Transverse colon (tissue), 4 donors: ENCODE results near the gene C10orf71. TPM values are rescaled to one million over a fixed set of nuclear protein-coding genes. Genes with fewer than 3 reads are reported as not detected.

Experiments
- DNase-seq: peaks from one replicate; pipeline ENCODE4 v3.0.0-alpha.2; 2019
- H3K27ac ChIP-seq, 4 donors: fragments of 200-600 bp; sonication (generic); 2 replicates each; pipeline ENCODE4 v1.5.1; 2016 to 2018; ENCODE audit warnings: inconsistent platforms in 4 of 4
- H3K27me3 ChIP-seq: fragments of 200-600 bp; sonication (generic); 2 replicates; pipeline ENCODE4 v1.5.1; 2017; ENCODE audit warnings: inconsistent platforms
- H3K36me3 ChIP-seq, 4 donors: fragments of 200-600 bp; sonication (generic); 2 replicates each; pipeline ENCODE4 v1.5.1; 2017 to 2019; ENCODE audit warnings: inconsistent platforms in 4 of 4
- H3K4me1 ChIP-seq, 4 donors: fragments of 200-600 bp; sonication (generic); 2 replicates each; pipeline ENCODE4 v1.5.1; 2017 to 2020; ENCODE audit warnings: inconsistent platforms in 4 of 4
- H3K4me3 ChIP-seq, 4 donors: fragments of 200-600 bp; sonication (generic); 1 replicate in 1 of 4; 2 replicates in 3 of 4; pipeline versions ENCODE4 v1.5.1 to v1.6.1; 2017 to 2019; ENCODE audit warnings: inconsistent platforms in 4 of 4
- H3K9me3 ChIP-seq, 2 donors: fragments of 200-600 bp; sonication (generic); 2 replicates each; pipeline ENCODE4 v1.5.1; 2017 to 2019; ENCODE audit warnings: inconsistent platforms in 2 of 2
- EP300 ChIP-seq: sonication (generic); formaldehyde crosslinking; IDR thresholded peaks from one replicate; pipeline ENCODE4 v1.6.1; 2017; ENCODE audit warnings: antibody characterized with exemption, low read depth
- POLR2A ChIP-seq: fragments of 450-650 bp; IDR thresholded peaks from one replicate; pipeline ENCODE4 v1.6.1; 2016; ENCODE audit warnings: antibody characterized with exemption, mild to moderate bottlenecking, moderate library complexity
- POLR2AphosphoS5 ChIP-seq, 3 donors: sonication (generic); formaldehyde crosslinking; IDR thresholded peaks; one replicate each; pipeline ENCODE4 v1.6.1; 2016; ENCODE audit warnings: antibody characterized with exemption in 3 of 3
- WGBS, 2 donors: methylation state at CpG; one replicate each; pipeline ENCODE4 v1.1.5; 2018; ENCODE audit warnings: low coverage in 1 of 2; 5-methylcytosine and 5-hydroxymethylcytosine counted together
- in situ Hi-C, 4 donors: fragments of 200-750 bp; cut with MboI; loops; one replicate each; pipeline versions ENCODE4 v1.15.0 to v1.15.1; 2017; ENCODE audit warnings: low sequenced_read_pairs in 3 of 4, low pct_ligation_motif_present in 1 of 4, low pct_unique_long_range_greater_than_20kb in 1 of 4
- intact Hi-C: fragments of 100-400 bp; cut with DNase I; formaldehyde crosslinking; loops from one replicate; pipeline ENCODE4 v1.15.1; 2023; ENCODE audit warnings: low total_unique reads
- total RNA-seq, 4 donors: library from RNA; depleted of rRNA; stranded (reverse); fragments of >200 nt; gene quantifications; one replicate each; pipeline ENCODE4 v1.1.0, GENCODE V29; 2016
- TF ChIP-seq, protein P1 (sequence below), 5 experiments: fragments of 200-600 bp in 3 of 5; fragments of 450-650 bp in 2 of 5; sonication (generic) in 3 of 5; IDR thresholded peaks; 1 replicate in 2 of 5; 2 replicates in 3 of 5; pipeline ENCODE4 v1.5.1; 2016 to 2017; ENCODE audit warnings: antibody characterized with exemption in 5 of 5, inconsistent platforms in 3 of 5, mild to moderate bottlenecking in 2 of 5, moderate library complexity in 1 of 5

Gene C10orf71
- total RNA-seq, 4 donors from 2014 or later, result under 0.01 TPM; not detected in 3

DNA sequence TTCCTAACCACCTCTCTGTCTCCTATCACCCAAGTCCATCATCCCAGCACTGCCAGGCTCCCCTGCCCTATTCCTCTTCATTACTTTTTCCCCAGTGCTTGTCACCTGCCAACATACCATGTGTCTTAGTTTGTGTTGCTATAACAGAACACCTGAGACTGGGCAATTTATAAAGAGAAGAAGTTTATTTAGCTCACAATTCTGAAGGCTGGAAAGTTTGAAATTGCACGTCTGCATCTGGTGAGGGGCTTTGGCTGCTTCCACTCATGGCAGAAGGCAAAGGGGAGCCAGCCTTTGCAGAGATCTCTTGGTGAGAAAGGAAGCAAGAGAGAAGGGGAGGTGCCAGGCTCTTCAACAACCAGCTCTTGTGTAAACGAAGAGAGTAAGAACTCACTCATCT, 49.6 kb downstream of the C10orf71 start:
- intact Hi-C loops, result no loop called here
- TF ChIP-seq EP300 (no peak), POLR2AphosphoS5 (IDR thresholded peaks at IDR 0.05) (no peak)
- TF ChIP-seq, protein P1, sequence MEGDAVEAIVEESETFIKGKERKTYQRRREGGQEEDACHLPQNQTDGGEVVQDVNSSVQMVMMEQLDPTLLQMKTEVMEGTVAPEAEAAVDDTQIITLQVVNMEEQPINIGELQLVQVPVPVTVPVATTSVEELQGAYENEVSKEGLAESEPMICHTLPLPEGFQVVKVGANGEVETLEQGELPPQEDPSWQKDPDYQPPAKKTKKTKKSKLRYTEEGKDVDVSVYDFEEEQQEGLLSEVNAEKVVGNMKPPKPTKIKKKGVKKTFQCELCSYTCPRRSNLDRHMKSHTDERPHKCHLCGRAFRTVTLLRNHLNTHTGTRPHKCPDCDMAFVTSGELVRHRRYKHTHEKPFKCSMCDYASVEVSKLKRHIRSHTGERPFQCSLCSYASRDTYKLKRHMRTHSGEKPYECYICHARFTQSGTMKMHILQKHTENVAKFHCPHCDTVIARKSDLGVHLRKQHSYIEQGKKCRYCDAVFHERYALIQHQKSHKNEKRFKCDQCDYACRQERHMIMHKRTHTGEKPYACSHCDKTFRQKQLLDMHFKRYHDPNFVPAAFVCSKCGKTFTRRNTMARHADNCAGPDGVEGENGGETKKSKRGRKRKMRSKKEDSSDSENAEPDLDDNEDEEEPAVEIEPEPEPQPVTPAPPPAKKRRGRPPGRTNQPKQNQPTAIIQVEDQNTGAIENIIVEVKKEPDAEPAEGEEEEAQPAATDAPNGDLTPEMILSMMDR (IDR thresholded peaks at IDR 0.05), result no peak
- no peaks in the 10 kb centered on the region for H3K9me3 ChIP-seq
- DNase-seq, result no peak
- whole genome bisulfite sequencing, 2 donors, result 69% methylated on average over 2 of the region's 2 CpGs; no CpG with 5 or more reads in 1 of the 2 donors
- no peaks in the 10 kb centered on the region for H3K27me3 ChIP-seq
- no peak overlapping the region for H3K27ac ChIP-seq
- no peak overlapping the region for H3K4me3 ChIP-seq
- in situ Hi-C loops, result no loop called here
- no peaks in the 10 kb centered on the region for H3K36me3 ChIP-seq
- H3K4me1 ChIP-seq, result no peaks in the 10 kb centered on the region

DNA sequence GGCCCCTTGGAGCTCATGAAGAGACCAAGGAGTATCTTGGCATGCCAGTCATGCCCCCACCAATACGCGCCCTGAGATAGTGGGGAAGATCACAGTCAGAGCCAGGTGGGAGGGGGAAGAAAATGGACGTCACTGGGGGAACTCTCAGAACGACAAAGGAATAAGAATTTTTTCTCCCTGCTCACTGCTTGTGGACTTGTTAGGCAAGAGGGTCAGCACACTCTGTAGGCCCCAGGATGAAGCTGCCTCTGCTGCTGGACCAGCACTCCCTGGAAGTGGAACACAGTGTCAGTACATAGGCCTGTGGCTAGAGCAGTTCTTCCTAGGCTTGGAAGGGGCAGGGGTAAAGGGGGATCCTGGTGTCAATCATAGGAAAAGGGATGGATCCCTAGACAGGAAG, 50.4 kb downstream of the C10orf71 start:
- DNase-seq, result no peak

DNA sequence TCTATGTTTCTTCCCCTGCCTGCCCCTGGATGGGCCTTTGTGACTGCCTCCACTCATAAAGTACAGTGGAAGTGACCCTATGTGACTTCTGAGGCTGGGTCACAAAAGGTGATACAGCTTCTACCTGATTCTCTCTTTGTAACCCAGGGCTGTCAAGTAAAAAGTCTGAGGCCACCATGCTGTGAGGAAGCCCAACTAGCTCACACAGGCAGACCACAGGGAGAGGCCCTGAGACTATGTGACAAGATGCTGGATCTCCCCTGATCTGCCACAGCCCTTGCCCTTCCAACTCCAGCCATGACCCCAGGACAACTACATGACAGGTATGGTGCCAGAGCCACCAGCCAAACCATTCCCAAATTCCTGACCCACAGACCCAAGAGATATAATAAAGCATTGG, 51.2 kb downstream of the C10orf71 start:
- Histone ChIP-seq H3K9me3 (no peaks in the 10 kb centered on the region), H3K27me3 (no peaks in the 10 kb centered on the region), H3K4me3 (no peak overlapping the region), H3K36me3 (no peaks in the 10 kb centered on the region), H3K4me1 (no peaks in the 10 kb centered on the region), H3K27ac (no peak overlapping the region)
- DNase-seq, result no peak
- intact Hi-C loops, result no loop called here
- TF ChIP-seq, protein P1 (IDR thresholded peaks at IDR 0.05), result no peak
- TF ChIP-seq EP300 (no peak), POLR2AphosphoS5 (IDR thresholded peaks at IDR 0.05) (no peak), POLR2A (no peak)
- in situ Hi-C loops, result no loop called here

More for the DNA sequence above, 50.4 kb downstream of the C10orf71 start:
- no peaks in the 10 kb centered on the region for H3K4me1 ChIP-seq
- no peaks in the 10 kb centered on the region for H3K27me3 ChIP-seq
- in situ Hi-C loops, result no loop called here
- H3K4me3 ChIP-seq, result no peak overlapping the region
- 93% methylated on average over 4 of the region's 4 CpGs; no CpG with 5 or more reads in 1 of the 2 donors for WGBS, 2 donors
- no peaks in the 10 kb centered on the region for H3K9me3 ChIP-seq
- H3K27ac ChIP-seq, result no peak overlapping the region
- TF ChIP-seq POLR2AphosphoS5 (IDR thresholded peaks at IDR 0.05) (no peak), POLR2A (no peak), EP300 (no peak)
- TF ChIP-seq, protein P1 (IDR thresholded peaks at IDR 0.05), result no peak
- H3K36me3 ChIP-seq, result no peaks in the 10 kb centered on the region
- intact Hi-C loops, result no loop called here

DNA sequence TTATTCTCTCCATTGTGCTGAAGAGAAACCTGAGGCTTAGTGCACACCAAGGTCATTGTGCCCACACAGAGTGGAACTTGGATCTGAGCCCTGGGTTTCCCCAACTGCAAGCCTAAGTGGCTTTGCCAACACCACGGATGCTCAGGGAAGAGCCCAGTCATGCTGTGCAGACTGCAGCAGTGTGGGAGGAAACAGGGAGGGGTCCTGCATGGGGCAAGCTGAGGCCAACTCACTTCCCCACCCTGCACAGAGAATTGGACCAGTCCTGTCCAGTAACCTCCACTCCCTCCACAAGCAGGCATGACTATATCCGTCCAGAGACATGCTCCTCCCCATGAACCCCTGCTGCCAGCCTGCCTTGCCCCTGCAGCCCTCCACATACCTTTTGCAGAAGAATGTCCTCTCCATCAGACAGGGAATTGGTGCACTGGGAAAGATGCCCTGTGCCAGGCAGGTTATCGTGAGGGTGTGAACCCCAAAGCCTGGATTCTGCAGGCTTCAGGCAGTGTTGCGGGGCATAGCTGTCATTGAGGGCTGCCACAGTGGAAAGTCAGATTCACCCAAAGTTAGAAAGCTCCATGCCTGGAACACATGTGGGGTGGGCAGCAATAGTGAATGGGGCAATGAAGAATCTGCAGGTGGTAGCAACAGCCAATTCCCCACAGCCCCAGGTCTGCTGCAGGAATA, 52.0 kb downstream of the C10orf71 start:
- DNase-seq, result no peak
- whole genome bisulfite sequencing, 2 donors, result 86% methylated on average over 4 of the region's 4 CpGs; no CpG with 5 or more reads in 1 of the 2 donors
- no peaks in the 10 kb centered on the region for H3K9me3 ChIP-seq
- H3K27ac ChIP-seq, result no peak overlapping the region
- no peaks in the 10 kb centered on the region for H3K36me3 ChIP-seq
- no peaks in the 10 kb centered on the region for H3K4me1 ChIP-seq
- intact Hi-C loops (no loop called here), in situ Hi-C loops (no loop called here)
- no peak overlapping the region for H3K4me3 ChIP-seq
- no peaks in the 10 kb centered on the region for H3K27me3 ChIP-seq
- TF ChIP-seq POLR2AphosphoS5 (IDR thresholded peaks at IDR 0.05) (no peak), POLR2A (no peak), EP300 (no peak)
- TF ChIP-seq, protein P1 (IDR thresholded peaks at IDR 0.05), result no peak
